Endothelial cell of umbilical vein (primary cell): ENCODE data around the gene NR2E3. TPM values are rescaled to one million over a fixed set of nuclear protein-coding genes. Genes with fewer than 3 reads are reported as not detected.

ENCODE experiments used
- BruUV-seq: library from RNA; stranded (reverse); fragments of 400-500 nt; replicated peaks from 2 replicates; lab custom pipeline; 2021; lab: Mats Ljungman, UMichigan
- CTCF ChIA-PET: fragments of 300-600, 350-600 bp; sonication (Branson Sonifier 250); formaldehyde crosslinking; loops from one replicate; lab custom pipeline; 2021; ENCODE audit warnings: antibody characterized with exemption, inconsistent platforms; lab: Charles Lee
- POLR2A ChIA-PET: fragments of 300-600, 350-600 bp; sonication (Branson Sonifier 250); formaldehyde crosslinking; loops from one replicate; lab custom pipeline; 2021; ENCODE audit warnings: antibody characterized with exemption, inconsistent platforms; lab: Charles Lee
- DNase-seq: peaks from one replicate; pipeline ENCODE4 v3.0.0-alpha.2; 2011; ENCODE audit warnings: low read depth, low spot score
- FAIRE-seq: peaks from 2 replicates; lab custom pipeline; 2011; peaks lifted over from hg19 to GRCh38; lab: Jason Lieb, UNC
- H2AFZ ChIP-seq: 2 replicates; pipeline ENCODE4 v1.6.0; 2012; ENCODE audit warnings: low read depth, low read length, control low read depth, inconsistent platforms
- H3K27ac ChIP-seq: 2 replicates; pipeline ENCODE4 v1.5.1; 2011; ENCODE audit warnings: low read depth, mild to moderate bottlenecking, control low read depth, low read length, moderate library complexity; ENCODE audit not compliant: insufficient read depth
- H3K27me3 ChIP-seq, 2 experiments: 2 replicates each; pipeline versions ENCODE4 v1.6.0 to v1.6.1; 2011; ENCODE audit warnings: low read length in 2 of 2, mixed read lengths in 1 of 2; ENCODE audit not compliant: control insufficient read depth in 2 of 2, insufficient read depth in 2 of 2
- H3K36me3 ChIP-seq, 2 experiments: 2 replicates in 1 of 2; 3 replicates in 1 of 2; pipeline ENCODE4 v1.5.1; 2011; ENCODE audit warnings: low read length in 2 of 2, mild to moderate bottlenecking in 1 of 2, moderate library complexity in 1 of 2; ENCODE audit not compliant: control insufficient read depth in 2 of 2, insufficient read depth in 2 of 2; ENCODE audit errors: extremely low read depth in 1 of 2
- H3K4me1 ChIP-seq: 3 replicates; pipeline ENCODE4 v1.5.1; 2011; ENCODE audit warnings: mild to moderate bottlenecking, low read length; ENCODE audit not compliant: control insufficient read depth, insufficient read depth; ENCODE audit errors: extremely low read depth
- H3K4me2 ChIP-seq: 2 replicates; pipeline ENCODE4 v1.6.1; 2011; ENCODE audit warnings: low read length, control low read depth, mixed read lengths; ENCODE audit not compliant: insufficient read depth
- H3K4me3 ChIP-seq, 3 experiments: fragments of 200-600 bp in 1 of 3; sonication (generic), shearing (Covaris generic) in 1 of 3; replicated peaks in 1 of 3; 2 replicates each; pipeline ENCODE4 v1.5.1; 2011 to 2016; ENCODE audit warnings: control low read depth in 3 of 3, low read length in 3 of 3, mild to moderate bottlenecking in 2 of 3, inconsistent platforms in 1 of 3, low read depth in 1 of 3, moderate library complexity in 1 of 3; ENCODE audit not compliant: insufficient read depth in 1 of 3
- H3K79me2 ChIP-seq: 2 replicates; pipeline ENCODE4 v1.6.0; 2012; ENCODE audit warnings: low read length, inconsistent platforms; ENCODE audit not compliant: control insufficient read depth, insufficient read depth
- H3K9ac ChIP-seq: replicated peaks from 2 replicates; pipeline ENCODE3; 2011; ENCODE audit warnings: low read length, control low read depth; ENCODE audit not compliant: insufficient read depth; ENCODE audit errors: extremely low read depth
- H3K9me1 ChIP-seq: replicated peaks from 3 replicates; pipeline ENCODE4 v1.6.0; 2011; ENCODE audit warnings: mild to moderate bottlenecking, low read length; ENCODE audit not compliant: control insufficient read depth, insufficient read depth; ENCODE audit errors: extremely low read depth
- H3K9me3 ChIP-seq: replicated peaks from 2 replicates; pipeline ENCODE4 v1.5.1; 2012; ENCODE audit warnings: low read length, inconsistent platforms; ENCODE audit not compliant: control insufficient read depth, insufficient read depth
- H4K20me1 ChIP-seq: replicated peaks from 2 replicates; pipeline ENCODE3; 2011; ENCODE audit warnings: mild to moderate bottlenecking, low read length; ENCODE audit not compliant: control insufficient read depth, insufficient read depth; ENCODE audit errors: extremely low read depth
- CTCF ChIP-seq, 2 donors: IDR thresholded peaks; 1 replicate in 1 of 2; 2 replicates in 1 of 2; pipeline ENCODE4 v1.5.1; 2011; ENCODE audit warnings: low read length in 2 of 2, mild to moderate bottlenecking in 2 of 2, moderate library complexity in 2 of 2, control low read depth in 1 of 2, inconsistent platforms in 1 of 2, low read depth in 1 of 2; ENCODE audit not compliant: insufficient read depth in 1 of 2; ENCODE audit errors: extremely low read depth in 1 of 2
- EZH2 ChIP-seq: IDR thresholded peaks from 2 replicates; pipeline ENCODE4 v1.6.1; 2012; ENCODE audit warnings: borderline replicate concordance, low read depth, mild to moderate bottlenecking, moderate library complexity, low read length, inconsistent platforms; ENCODE audit not compliant: severe bottlenecking
- FOS ChIP-seq: IDR thresholded peaks from 2 replicates; pipeline ENCODE4 v1.6.1; 2011; ENCODE audit warnings: mild to moderate bottlenecking, low read length, moderate library complexity, borderline replicate concordance; ENCODE audit not compliant: insufficient read depth
- GATA2 ChIP-seq: IDR thresholded peaks from 2 replicates; pipeline ENCODE4 v1.7.0; 2011; ENCODE audit warnings: low read depth, mild to moderate bottlenecking, moderate library complexity, mixed read lengths, low read length; ENCODE audit not compliant: insufficient read length, insufficient read depth
- JUN ChIP-seq: IDR thresholded peaks from 2 replicates; pipeline ENCODE4 v1.6.1; 2011; ENCODE audit warnings: borderline replicate concordance, low read depth; ENCODE audit not compliant: insufficient read length, insufficient read depth
- MAX ChIP-seq: IDR thresholded peaks from 2 replicates; pipeline ENCODE4 v1.6.1; 2011; ENCODE audit not compliant: insufficient read depth, insufficient read length
- MYC ChIP-seq: IDR thresholded peaks from one replicate; pipeline ENCODE4 v1.6.1; 2011; ENCODE audit warnings: mild to moderate bottlenecking, low read depth, low read length
- POLR2A ChIP-seq: IDR thresholded peaks from 2 replicates; pipeline ENCODE4 v1.6.1; 2012; ENCODE audit warnings: low read depth, mild to moderate bottlenecking, control low read depth, low read length
- POLR2AphosphoS5 ChIP-seq: IDR thresholded peaks from 2 replicates; pipeline ENCODE4 v1.6.1; 2012; ENCODE audit warnings: low read depth, mild to moderate bottlenecking, control low read depth, low read length, moderate library complexity; ENCODE audit not compliant: insufficient read depth
- dilution Hi-C: fragments of 300-500 bp; cut with MboI; formaldehyde crosslinking; loops from one replicate; pipeline ENCODE4 v1.15.0; 2019; ENCODE audit warnings: low sequenced_read_pairs; ENCODE audit not compliant: extremely low pct_ligation_motif_present
- intact Hi-C: fragments of 100-400 bp; cut with micrococcal nuclease; formaldehyde crosslinking; loops from one replicate; pipeline ENCODE4 v1.10.0; 2022
- polyA plus RNA-seq, 4 experiments: library from polyadenylated mRNA; depleted of rRNA in 3 of 4; stranded (reverse) in 3 of 4; unstranded in 1 of 4; fragments of >200 nt; gene quantifications; 2 replicates each; pipeline versions ENCODE4 v1.2.1 to v1.2.3, GENCODE V29; 2011 to 2012; ENCODE audit warnings: missing spikeins in 1 of 4
- total RNA-seq: library from RNA; stranded (reverse); gene quantifications from 2 replicates; pipeline ENCODE4 v1.2.3, GENCODE V29; 2021

NR2E3 gene
- total and polyA plus RNA-seq, 2 donors (not counting 3 experiments of a cell fraction or from before 2014, with no cell fraction given), result 0.04 to 0.38 TPM

GRCh38 chr15:71817351-71817750, 7.0 kb downstream of the NR2E3 start:
- TF ChIP-seq MYC (no peak), MAX (no peak)
- H3K27me3 ChIP-seq, result no peaks in the 10 kb centered on the region
- H3K4me1 ChIP-seq, result no peaks in the 10 kb centered on the region
- no peaks in the 10 kb centered on the region for H3K36me3 ChIP-seq
- H4K20me1 ChIP-seq, result no peaks in the 10 kb centered on the region
- H3K4me3 ChIP-seq, result no peak overlapping the region
- intact Hi-C loops, result no loop called here
- H2AFZ ChIP-seq, result no peak overlapping the region
- no peaks in the 10 kb centered on the region for H3K9me1 ChIP-seq
- no peak overlapping the region for H3K27ac ChIP-seq
- no peaks in the 10 kb centered on the region for H3K9me3 ChIP-seq
- H3K9ac ChIP-seq, result no peak overlapping the region
- ChIA-PET POLR2A (no interaction called here), CTCF (interaction anchor here (0.7 to 1.3 kb wide), 3 partner anchors 10 to 65 kb away, joined by 3 to 4 read pairs (median 4); no protein-coding TSS in a partner anchor)
- BruUV-seq, result no TSS peak
- no peaks in the 10 kb centered on the region for H3K79me2 ChIP-seq
- dilution Hi-C loops, result no loop called here
- H3K4me2 ChIP-seq, result no peak overlapping the region
- no peak for DNase-seq
- FAIRE-seq, result no peak

- Histone ChIP-seq H3K9ac (no peak overlapping the region), H3K9me3 (no peaks in the 10 kb centered on the region), H3K4me1 (no peaks in the 10 kb centered on the region), H2AFZ (no peak overlapping the region), H3K4me2 (no peak overlapping the region), H3K79me2 (no peaks in the 10 kb centered on the region), H3K36me3 (no peaks in the 10 kb centered on the region), H3K27ac (no peak overlapping the region), H3K9me1 (no peaks in the 10 kb centered on the region), H4K20me1 (no peaks in the 10 kb centered on the region), H3K4me3 (no peak overlapping the region), H3K27me3 (no peaks in the 10 kb centered on the region)
- no TSS peak for BruUV-seq
- TF ChIP-seq MAX (no peak), MYC (no peak), EZH2 (no peak), GATA2 (no peak), FOS (no peak), POLR2AphosphoS5 (no peak), CTCF (IDR thresholded peaks at IDR 0.05; ENCODE audit: extremely low read depth in 1 of 2, insufficient read depth in 1 of 2, low read depth in 1 of 2, low read length in 2 of 2) (no peak), POLR2A (no peak), JUN (no peak)
- ChIA-PET POLR2A (no interaction called here), CTCF (no interaction called here)
- dilution Hi-C loops (no loop called here), intact Hi-C loops (no loop called here)
- no peak for FAIRE-seq
- no peak for DNase-seq
These were observed 9.8 kb downstream of the NR2E3 start for GRCh38 chr15:71820127-71820526.
